MCF 10A (cell line): ENCODE data around the gene CORO7. TPM values are rescaled to one million over a fixed set of nuclear protein-coding genes. Genes with fewer than 3 reads are reported as not detected.
A peak's percentile ranks its signal among the peaks of the same experiment; 100 is the strongest.

ENCODE experiments used
- BruUV-seq: library from RNA; stranded (reverse); fragments of 400-500 nt; replicated peaks from 2 replicates; lab custom pipeline; 2021; lab: Mats Ljungman, UMichigan
- CTCF ChIA-PET: fragments of 300-600 bp; sonication (Branson Sonifier 250); formaldehyde crosslinking; extraction: SDS; loops from one replicate; lab custom pipeline; 2021; ENCODE audit warnings: antibody characterized with exemption, inconsistent platforms; lab: Yijun Ruan, JAX
- POLR2A ChIA-PET: fragments of 300-600, 350-650 bp; sonication (Branson Sonifier 250); formaldehyde crosslinking; extraction: SDS; loops from one replicate; lab custom pipeline; 2020; ENCODE audit warnings: antibody characterized with exemption, inconsistent platforms; lab: Yijun Ruan, JAX
- DNase-seq: peaks from one replicate; pipeline ENCODE4 v3.0.0-alpha.2; 2018; ENCODE audit not compliant: unreplicated experiment
- H3K27ac Mint-ChIP-seq: one replicate; pipeline ENCODE4 v1.8.0; 2022; ENCODE audit warnings: mild to moderate bottlenecking, low read depth, mixed read lengths; ENCODE audit not compliant: unreplicated experiment
- H3K27me3 Mint-ChIP-seq: one replicate; pipeline ENCODE4 v1.8.0; 2022; ENCODE audit warnings: mixed read lengths; ENCODE audit not compliant: insufficient read depth, unreplicated experiment
- H3K36me3 Mint-ChIP-seq: one replicate; pipeline ENCODE4 v1.8.0; 2022; ENCODE audit warnings: mild to moderate bottlenecking, moderate library complexity, mixed read lengths; ENCODE audit not compliant: insufficient read depth, unreplicated experiment
- H3K4me1 Mint-ChIP-seq: one replicate; pipeline ENCODE4 v1.8.0; 2022; ENCODE audit warnings: mixed read lengths; ENCODE audit not compliant: insufficient read depth, unreplicated experiment
- H3K4me3 Mint-ChIP-seq: one replicate; pipeline ENCODE4 v1.8.0; 2022; ENCODE audit warnings: mild to moderate bottlenecking, moderate library complexity, mixed read lengths; ENCODE audit not compliant: unreplicated experiment
- H3K9me3 Mint-ChIP-seq: one replicate; pipeline ENCODE4 v1.8.0; 2022; ENCODE audit warnings: mixed read lengths; ENCODE audit not compliant: unreplicated experiment
- intact Hi-C: fragments of 100-400 bp; cut with micrococcal nuclease; formaldehyde crosslinking; loops from 2 replicates; pipeline ENCODE4 v1.14.1; 2022
- total RNA-seq: library from RNA; stranded (reverse); gene quantifications from 2 replicates; pipeline ENCODE4 v1.2.3, GENCODE V29; 2022
- TF ChIP-seq, protein P1 (sequence below): fragments of 200-600 bp; IDR thresholded peaks from one replicate; pipeline ENCODE4 v1.8.0; 2022; ENCODE audit warnings: antibody characterized with exemption, mild to moderate bottlenecking; ENCODE audit not compliant: unreplicated experiment

Gene CORO7
- total RNA-seq, 1 experiment from 2014 or later = 20.3 TPM

DNA sequence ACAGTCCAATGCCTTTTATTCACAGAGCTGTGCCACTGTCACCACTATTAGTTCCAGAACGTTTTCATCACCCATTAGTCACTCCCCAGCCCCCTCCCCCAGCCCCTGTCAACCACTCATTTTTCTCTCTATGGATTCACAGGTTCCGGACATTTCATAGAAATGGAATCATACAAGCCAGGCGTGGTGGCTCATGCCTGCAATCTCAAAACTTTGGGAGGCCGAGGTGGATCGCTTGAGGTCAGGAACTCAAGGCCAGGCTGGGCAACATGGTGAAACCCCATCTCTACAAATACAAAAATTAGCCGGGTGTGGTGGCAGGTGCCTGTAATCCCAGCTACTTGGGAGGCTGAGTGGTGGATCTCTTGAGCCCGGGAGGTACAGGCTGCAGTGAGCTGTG is 64.5 kb downstream of the CORO7 start:
- Mint-ChIP-seq H3K36me3 (no peaks in the 10 kb centered on the region), H3K4me3 (peak overlapping the region; percentile 89), H3K9me3 (no peaks in the 10 kb centered on the region), H3K27ac (no peak overlapping the region), H3K4me1 (peaks cover 8% of the 10 kb centered on the region), H3K27me3 (no peaks in the 10 kb centered on the region)
- POLR2A ChIA-PET = interaction anchor here (0.9 to 1.4 kb wide), 4 partner anchors 17 to 98 kb away, joined by 3 to 6 read pairs (median 5); no protein-coding TSS in a partner anchor
- BruUV-seq = no TSS peak
- CTCF ChIA-PET = interaction anchor here (1.0 to 6.9 kb wide), 2 partner anchors 33 to 50 kb away, joined by 3 to 75 read pairs; no protein-coding TSS in a partner anchor
- TF ChIP-seq, protein P1, sequence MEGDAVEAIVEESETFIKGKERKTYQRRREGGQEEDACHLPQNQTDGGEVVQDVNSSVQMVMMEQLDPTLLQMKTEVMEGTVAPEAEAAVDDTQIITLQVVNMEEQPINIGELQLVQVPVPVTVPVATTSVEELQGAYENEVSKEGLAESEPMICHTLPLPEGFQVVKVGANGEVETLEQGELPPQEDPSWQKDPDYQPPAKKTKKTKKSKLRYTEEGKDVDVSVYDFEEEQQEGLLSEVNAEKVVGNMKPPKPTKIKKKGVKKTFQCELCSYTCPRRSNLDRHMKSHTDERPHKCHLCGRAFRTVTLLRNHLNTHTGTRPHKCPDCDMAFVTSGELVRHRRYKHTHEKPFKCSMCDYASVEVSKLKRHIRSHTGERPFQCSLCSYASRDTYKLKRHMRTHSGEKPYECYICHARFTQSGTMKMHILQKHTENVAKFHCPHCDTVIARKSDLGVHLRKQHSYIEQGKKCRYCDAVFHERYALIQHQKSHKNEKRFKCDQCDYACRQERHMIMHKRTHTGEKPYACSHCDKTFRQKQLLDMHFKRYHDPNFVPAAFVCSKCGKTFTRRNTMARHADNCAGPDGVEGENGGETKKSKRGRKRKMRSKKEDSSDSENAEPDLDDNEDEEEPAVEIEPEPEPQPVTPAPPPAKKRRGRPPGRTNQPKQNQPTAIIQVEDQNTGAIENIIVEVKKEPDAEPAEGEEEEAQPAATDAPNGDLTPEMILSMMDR = no peak
- peak; percentile 28 for DNase-seq
- intact Hi-C loops = loop anchor here (5.0 kb wide), 1 partner anchor 605 kb away; the partner anchor contains the start of gene SEC14L5

DNA sequence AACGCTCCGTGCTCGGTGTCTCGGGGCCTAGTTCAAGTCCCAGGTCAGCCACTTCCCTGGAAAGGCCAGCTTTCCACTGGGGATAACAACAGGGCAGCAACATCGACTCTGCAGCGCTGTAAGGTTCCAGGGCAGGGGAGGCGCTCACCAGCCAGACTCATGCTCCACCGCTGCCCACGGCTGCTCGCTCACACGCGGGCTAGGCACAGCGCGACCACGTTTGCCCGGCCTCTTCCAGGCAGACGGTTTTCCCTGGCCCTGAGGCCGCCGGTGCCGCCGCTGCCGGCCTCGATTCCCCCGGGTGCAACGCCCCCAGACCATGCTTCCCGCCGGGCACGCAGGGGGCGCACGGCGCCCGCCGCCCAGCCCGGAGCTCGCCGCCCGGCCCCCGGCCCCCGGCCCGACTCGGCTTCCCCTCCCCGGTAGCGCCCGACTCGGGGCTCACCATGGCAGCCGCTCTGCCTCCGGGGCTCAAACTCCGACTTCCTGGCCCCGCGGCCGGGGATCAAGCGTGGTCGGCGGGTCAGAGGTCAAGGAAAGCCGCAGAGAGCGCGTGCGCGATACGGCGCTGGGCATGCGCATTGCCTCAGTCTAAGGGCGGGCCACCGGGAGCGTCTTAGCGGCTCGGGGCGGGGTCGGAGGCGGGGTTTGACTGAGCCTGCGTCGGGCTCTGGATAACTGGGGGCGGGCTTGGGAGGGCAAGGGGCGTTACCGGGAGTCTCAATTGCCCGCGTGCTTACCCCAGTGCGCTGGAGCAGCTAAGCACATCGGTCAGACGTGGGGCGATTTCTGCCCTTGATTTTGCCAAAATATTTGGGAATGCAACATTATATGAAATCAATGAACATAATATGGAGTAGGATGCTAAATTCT is 65.4 kb downstream of the CORO7 start, which contains the start of gene PAM16:
TSS of gene PAM16 (minus strand) at position 535 of the 873 bp plus-strand sequence. CDS start at position 448, 87 bp downstream.
- TF ChIP-seq, protein P1 = no peak
- Mint-ChIP-seq H3K27ac (peak within 1 kb of the TSS; percentile 81), H3K4me3 (peak within 1 kb of the TSS; percentile 89), H3K27me3 (no peaks in the 10 kb centered on the region), H3K36me3 (no peaks in the 10 kb centered on the region), H3K9me3 (no peaks in the 10 kb centered on the region), H3K4me1 (peaks cover 8% of the 10 kb centered on the region)
- BruUV-seq = TSS peak; percentile 38
- CTCF ChIA-PET = interaction anchor here (0.8 to 6.9 kb wide), 6 partner anchors 8 to 151 kb away, joined by 3 to 75 read pairs (median 3); no protein-coding TSS in a partner anchor
- DNase-seq = peak; percentile 95
- POLR2A ChIA-PET = interaction anchor here (0.7 to 1.5 kb wide), 11 partner anchors 23 to 1141 kb away, joined by 3 to 6 read pairs (median 4); no protein-coding TSS in a partner anchor
- intact Hi-C loops = loop anchor here (5.0 kb wide), 1 partner anchor 606 kb away; the partner anchor contains the start of gene SEC14L5

DNA sequence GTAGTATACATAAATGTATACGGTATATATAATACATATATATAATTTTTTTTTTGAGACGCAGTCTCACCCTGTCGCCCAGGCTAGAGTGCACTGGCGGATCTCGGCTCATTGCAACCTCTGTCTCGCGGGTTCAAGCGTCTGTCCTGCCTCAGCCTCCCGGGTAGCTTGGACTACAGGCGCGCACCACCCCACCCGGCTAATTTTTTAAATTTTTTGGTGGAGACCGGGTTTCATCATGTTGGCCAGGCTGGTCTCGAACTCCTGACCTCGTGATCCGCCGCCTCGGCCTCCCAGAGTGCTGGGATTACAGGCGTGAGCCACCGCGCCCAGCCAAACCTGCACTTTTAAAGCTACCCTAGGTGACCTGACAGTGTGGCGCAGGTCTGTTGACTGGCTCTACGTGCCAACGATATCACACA is 66.0 kb downstream of the CORO7 start:
- intact Hi-C loops = loop anchor here (5.0 kb wide), 1 partner anchor 607 kb away; the partner anchor contains the start of gene SEC14L5
- TF ChIP-seq, protein P1 = no peak
- peak overlapping the region; percentile 89 for H3K4me3 Mint-ChIP-seq
- H3K9me3 Mint-ChIP-seq = no peaks in the 10 kb centered on the region
- H3K4me1 Mint-ChIP-seq = peaks cover 8% of the 10 kb centered on the region
- H3K27me3 Mint-ChIP-seq = no peaks in the 10 kb centered on the region
- DNase-seq = no peak
- H3K27ac Mint-ChIP-seq = peak overlapping the region; percentile 81
- ChIA-PET CTCF (interaction anchor here (0.7 to 6.9 kb wide), 10 partner anchors 8 to 150 kb away, joined by 3 to 75 read pairs (median 4); no protein-coding TSS in a partner anchor), POLR2A (interaction anchor here (0.8 to 1.5 kb wide), 8 partner anchors 15 to 80 kb away, joined by 3 to 5 read pairs (median 4); no protein-coding TSS in a partner anchor)
- peaks cover 4% of the 10 kb centered on the region for H3K36me3 Mint-ChIP-seq
- no TSS peak for BruUV-seq
